NCI-H2196 treated with DMSO at 0.1 percent for 48 hours (cell line): ENCODE measurements around the gene SDR9C7.
"Not testable (repeated sequence)": the region's sequence is repeated elsewhere in the genome, so short reads cannot be mapped to it uniquely, and the experiment has no call there.

Experiments
- DNase-seq: peaks from one replicate; lab custom pipeline; 2025; ENCODE audit not compliant: unreplicated experiment; lab: John Stamatoyannopoulos, UW

Gene SDR9C7

DNA sequence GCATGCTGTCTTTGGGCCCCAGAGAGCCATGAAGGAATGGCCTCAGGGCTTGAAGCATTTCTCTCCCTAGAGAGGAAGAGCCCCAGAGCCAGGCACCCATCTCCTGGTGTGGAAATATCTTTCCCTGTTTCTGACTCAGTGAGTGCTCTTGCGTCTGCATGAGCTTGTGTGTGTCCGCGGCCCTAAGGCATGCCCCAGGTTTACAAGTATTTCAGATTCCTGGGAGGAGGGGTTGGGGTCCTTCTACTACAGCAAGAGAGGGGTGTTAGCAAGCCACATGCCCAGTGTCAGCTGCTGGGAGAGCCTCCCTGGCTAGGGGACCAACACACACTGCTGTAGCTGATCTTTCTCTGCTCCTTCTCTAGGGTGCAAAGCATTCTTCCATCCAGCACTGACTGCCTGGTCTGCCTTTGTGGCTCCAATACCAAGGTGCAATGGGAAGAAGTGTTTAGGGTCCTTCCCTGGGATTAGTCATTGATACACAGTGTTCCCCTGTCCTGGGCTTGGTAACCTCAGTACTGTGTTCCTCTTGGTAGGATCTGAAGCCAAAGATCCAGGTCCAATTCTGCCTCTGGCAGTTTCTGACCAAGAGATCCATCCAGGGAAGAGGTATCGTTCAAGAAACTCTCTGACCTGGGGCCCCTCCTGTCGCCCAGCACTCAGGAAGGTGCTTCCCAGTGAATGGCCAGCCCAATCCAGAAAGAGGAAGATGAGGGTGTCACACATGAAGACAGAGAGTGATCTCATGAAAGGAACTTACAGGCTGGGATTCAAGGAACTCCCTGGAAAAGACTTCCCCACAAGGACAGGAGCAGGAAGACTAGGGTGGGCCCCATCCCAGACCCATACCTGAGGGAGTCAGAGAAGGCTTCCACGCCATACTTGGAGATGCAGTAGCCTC, 20.1 kb upstream of the SDR9C7 start:
- DNase-seq, result no peak

DNA sequence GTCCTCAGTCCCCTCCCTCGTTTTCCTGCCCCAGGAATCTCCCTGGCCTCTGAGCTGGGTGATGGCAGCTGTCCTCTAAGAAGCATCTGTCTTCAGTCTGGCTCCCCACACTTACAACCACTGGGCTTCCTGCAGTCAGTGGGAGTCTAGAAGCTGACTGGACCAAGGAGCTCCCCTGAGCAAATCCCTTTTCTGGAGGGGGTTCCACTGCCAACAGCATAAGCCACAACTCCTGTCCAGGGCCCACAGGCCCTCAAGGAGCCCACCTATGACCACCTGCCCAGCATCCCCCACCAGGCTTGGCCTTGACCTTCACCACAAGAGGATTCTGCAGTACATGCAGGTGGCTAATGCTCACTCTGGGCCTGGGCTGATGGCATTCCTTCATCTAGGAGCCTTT, 19.1 kb upstream of the SDR9C7 start:
- no peak for DNase-seq

DNA sequence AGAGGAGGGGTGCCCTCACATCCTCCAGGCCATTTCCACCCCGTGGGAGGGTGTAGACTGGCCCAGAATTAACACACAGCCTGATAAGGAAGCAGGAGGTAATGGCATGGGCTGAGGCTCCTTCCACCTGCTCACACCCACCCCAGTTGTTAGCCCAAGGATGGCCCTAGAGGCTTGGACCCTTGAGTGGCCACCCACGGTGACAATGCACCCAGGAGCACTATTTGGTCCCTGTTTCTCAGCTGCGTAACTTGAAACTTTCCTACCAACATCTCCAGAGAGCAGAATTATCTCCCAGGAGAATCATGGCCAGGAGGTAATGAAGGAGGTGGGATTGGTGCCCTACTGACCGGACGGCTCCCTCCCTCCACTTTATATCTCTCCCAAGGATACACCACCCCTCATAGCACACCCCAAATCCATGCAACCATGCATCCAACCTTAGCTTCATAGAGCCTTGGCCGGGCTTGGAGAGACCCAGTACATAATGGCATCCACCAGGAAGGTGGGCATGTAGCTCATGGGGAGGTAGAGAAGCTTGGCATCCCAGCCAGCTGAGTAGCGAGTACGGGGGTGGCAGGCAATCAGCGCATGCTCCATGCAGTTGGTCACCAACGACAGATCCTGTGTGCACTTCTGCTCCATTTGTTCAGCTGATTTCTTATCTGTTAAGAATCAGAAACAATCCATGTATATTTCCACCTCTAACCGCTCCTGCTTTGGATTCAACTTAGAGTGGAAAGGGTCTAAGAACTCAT, 17.6 kb upstream of the SDR9C7 start:
- DNase-seq, result no peak

DNA sequence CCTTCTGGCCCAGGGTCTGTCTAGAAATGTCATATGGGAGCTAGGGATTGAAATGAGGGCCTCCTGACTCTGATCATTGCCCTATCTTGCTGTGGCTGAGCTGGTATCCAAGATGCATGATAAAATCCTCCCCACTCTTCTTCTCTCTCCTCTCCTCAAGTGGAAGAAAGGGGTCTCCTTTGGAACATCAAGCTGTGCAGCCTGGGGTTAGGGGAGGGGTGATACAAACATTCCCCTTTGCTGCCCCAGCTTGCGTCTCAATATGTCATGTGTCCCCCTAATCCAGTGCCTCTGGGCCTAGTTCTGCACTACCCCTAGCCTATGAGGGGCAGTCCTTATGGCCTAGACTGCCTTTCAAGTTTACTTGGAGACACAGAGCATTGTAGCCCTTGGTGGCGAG, 14.7 kb upstream of the SDR9C7 start:
- no peak for DNase-seq

DNA sequence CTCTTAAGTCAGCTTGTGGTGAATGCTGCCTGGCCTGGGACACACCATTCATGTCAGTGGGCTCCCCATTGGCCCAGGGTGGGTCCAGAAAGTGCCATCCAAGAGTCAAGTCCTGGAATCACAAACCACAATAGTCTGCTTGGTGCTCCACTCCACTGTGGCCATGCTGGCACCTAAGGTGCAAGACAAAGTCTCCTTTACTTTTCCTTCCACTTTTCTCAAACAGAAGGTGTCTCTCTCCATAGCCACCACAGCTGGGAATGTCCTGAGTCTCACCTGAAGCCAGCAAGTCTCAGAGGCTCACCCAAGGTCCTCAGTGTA, 14.2 kb upstream of the SDR9C7 start:
- no peak for DNase-seq

DNA sequence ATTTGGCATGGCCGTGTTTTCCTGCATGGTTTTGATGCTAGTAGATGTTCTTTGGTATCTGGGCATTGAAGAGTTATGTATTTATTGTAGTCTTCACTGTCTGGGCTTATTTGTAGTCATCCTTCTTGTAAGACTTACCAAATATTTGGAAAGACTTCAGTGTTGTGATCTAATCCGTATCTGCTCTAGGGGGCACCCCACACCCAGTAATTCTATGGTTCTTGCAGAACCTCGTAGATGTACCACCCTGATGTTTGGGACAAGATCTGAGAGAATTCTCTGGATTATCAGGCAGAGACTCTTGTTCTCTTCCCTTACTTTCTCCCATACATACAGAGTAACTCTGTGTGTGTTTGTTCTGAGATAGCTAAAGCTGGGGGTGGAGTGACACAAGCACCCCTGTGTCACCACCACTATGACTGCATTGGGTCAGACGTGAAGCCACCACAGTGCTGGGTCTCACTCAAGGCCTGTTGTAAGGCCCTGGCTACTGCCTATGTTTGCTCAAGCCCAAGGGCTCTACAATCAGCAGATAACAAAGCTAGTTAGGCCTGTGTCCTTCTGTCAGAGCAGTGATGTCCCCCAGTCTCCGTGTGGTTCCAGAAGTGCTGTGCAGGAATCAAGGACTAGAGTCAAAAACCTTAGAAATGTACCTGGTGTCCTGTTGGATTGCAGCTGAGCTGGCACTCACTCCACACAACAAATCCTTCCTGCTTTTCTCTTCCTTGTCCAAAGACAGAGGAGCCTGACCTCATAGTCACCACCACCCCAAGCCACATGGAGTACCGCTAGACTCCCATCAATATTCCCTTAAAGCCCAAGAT, 13.6 kb upstream of the SDR9C7 start:
- DNase-seq, result no peak

DNA sequence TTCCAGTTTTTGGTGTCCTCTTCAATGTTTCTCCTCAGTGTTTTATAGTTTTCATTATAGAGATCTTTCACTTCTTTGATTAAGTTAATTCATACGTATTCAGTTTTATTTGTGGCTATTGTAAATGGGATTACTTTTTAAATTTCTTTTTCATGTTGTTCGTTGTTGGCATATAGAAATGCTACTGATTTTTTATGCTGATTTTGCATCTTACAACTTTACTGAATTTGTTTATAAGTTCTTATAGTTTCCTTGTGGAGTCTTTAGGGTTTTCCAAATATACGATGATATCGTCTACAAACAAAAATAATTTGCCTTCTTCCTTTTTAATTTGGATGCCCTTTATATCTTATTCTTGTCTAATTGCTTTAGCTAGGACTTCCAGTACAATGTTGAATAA, 9.7 kb upstream of the SDR9C7 start:
- no peak for DNase-seq

DNA sequence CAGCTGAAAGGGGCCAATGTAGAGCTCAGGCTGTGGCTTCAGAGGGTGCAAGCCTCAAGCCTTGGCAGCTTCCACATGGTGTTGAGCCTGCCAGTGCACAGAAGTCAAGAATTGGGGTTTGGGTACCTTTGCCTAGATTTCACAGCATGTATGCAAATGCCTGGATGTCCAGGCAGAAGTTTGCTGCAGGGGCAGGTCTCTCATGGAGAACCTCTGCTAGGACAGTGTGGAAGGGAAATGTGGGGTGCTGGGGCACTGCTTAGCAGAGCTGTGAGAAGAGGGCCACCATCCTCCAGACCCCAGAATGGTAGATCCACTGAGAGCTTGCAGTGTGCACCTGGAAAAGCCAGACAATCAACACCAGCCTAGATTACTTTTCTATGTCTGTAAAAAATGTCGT, 9.2 kb upstream of the SDR9C7 start:
- not testable (repeated sequence) for DNase-seq

DNA sequence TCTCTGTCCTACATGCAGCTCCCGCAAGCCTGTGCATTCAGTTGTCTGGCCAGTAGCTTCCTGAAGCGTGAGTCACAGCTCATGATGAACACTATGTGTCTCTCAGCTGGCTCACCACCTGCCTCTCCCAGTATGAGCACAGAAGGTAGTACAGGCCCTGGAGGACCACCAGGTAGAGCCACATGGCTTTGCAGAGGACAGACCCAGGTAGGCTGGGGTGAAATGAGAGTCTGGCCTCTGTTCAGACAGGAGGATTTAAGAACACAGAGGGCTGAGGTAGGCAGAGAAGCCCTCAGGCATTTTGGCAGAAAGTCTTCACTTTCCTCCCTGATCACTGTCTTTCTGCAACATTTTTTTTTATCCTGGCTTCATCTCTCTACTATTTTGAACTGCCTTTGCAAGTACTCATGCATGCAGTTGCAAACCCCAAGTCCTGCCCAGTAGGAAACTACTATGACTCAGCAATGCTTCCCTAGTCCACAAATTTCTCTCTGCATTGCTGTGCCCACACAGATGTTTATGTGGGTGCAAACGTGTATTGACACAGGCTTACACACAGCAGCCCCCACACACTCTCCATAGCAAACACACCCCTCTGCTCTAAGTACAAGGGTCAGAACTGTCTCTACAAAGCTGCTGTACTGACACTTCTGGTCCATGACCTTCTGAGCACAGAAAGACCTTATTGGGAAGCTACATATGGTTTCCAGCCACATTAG, 7.2 kb upstream of the SDR9C7 start:
- DNase-seq, result no peak

DNA sequence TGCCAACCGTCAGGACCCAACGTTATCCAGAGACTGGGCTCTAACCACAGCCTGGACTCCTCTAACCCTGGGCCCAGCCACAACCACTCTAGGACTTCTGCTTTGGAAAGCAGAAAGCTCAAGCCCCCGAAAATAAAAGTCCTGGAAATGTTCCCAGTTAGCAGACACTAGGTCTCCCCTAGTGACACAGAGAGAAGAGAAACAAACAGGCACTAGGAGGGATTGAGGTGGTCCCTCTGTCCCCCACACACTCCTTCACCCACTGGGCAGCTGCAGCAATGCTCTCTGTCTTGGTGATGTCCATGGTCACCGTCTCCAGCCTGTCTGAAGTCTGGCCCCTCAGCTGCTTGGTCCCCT, 6.7 kb upstream of the SDR9C7 start:
- DNase-seq, result not testable (repeated sequence)

DNA sequence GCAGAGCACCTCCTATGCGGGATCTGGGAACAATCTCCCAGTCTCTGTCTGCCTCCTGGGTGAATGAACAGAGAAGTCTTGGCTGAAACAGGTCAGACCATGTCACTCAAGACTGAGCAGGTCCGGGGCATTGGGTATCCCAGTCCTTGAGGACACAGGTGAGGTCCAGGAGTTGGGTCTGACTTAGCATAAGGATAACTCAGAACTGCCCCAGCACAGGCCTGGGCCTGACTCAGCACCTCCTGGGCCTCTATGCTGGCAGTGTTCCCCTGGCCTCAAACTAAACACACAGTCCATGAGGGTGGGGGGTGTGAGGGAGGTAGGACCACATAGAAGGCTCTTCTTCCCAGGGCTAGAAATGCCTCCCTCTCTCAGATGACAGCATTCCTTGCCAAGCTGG, 1.5 kb upstream of the SDR9C7 start:
- no peak for DNase-seq

DNA sequence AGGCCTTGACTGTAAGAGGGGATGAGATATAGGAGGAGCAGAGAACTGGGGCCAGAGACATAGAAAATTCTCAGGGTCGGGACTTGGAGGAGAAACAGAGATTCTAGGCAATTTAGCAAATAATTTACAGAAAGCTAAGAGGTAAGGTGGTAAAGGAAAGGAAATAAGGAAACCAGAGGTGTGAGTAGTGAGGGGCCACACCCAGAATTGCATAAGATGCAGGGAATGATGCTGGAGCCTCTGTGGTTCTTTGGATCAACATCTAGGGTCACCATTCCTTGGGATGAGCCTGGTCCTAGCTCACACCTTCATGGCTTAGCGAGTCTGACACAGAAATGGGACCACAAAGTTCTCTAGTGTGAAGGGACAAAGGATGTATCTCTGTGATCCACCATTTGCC, 949 bp upstream of the SDR9C7 start:
- no peak for DNase-seq

DNA sequence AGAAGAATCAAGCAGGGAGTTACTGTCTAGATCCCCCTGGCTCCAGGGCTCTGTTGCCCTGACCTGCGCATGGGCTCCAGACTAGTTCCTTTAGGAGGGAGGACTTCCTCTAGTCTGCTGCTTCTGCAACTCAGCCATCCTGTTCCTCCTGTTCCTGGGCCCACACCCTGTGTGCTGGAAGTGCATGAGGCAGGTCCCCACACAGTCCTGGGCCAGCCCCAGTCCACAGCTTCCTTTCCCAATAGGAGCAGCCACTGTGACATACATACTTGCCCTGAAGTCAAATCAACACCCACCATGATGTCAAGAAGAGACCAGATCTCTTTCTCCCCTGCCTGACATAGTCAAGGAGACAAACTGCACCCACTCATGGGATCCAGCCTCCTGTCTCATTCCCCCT, 1.3 kb downstream of the SDR9C7 start:
- no peak for DNase-seq

DNA sequence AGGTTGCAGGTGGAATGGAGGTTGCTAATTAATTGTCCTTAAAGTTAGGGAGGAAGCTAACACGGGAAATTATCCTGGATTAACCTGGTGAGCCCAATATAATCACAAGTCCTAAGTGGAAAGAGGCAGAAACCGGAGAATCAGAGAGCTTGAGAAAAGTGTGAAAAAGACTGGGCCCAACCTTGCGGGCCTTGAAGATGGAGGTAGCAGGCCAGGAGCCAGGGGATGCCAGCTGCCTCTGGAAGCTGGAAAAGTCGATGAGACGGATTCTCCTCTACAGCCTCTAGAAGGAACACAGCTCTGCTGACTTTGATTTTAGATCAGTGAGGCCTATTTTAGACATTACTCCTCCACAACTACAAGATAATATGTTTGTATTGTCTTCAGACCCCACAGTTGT, 2.1 kb downstream of the SDR9C7 start:
- DNase-seq, result no peak

DNA sequence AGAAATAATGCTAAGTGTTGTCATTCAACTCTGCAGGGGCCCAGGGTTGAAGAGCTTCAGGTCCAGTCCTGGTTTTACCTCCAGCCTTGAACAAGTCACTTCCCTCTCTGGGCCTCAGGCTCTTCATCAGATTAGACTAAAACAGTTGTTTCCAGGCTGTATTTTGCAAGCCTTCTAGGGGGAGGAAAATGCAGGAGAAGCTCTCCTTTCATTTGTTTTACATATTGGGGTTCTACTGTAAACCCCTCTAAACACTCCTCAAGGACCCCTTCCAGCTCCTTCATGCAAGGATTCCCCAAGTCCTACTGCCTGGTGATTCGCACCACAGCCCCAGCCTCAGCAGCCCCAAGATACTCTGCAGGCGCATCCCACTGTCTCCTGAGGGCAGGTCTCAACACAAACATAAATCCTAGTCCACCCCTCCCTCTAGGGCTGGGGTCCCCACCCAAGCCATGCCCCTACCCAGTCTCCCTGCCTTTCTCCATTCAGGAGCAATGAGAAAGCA, 2.7 kb downstream of the SDR9C7 start:
- DNase-seq, result no peak

DNA sequence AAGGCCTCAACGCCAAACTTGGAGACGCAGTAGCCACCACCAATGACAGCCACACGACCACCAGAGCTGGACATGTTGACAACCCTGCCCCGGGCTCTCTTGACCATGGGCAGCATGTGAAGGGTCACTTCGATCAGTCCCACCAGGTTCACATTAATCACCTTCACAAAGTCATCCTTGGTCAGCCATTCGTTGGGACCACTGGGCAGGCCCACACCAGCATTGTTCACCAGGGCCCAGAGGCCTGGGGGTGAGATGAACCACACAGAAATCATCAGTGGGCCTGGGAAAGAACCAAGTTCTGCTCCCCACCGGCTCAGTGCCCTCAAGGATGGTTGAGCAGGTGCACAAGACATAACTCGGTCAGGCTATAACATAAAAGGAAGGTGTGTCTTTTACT, 4.0 kb downstream of the SDR9C7 start:
- DNase-seq, result no peak

DNA sequence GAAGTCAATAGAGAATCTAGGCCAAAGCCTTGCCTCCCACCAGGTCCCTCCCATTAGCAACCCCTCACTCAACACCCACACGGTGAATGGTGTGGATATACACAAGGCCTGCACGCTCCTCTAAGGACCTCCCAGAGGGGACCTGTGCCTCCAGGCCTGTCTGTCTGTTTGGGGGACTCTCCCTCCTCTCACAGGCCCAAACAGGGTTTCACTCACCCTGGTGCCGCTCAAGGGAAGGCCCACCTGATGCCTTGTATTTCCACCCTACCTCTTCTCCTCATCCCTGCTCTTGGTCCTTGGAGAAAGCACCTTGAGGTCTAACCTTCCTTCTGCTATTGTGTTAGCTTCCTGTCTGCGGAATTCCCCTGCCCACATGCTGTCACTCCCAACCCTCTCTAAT, 4.4 kb downstream of the SDR9C7 start:
- DNase-seq, result no peak

DNA sequence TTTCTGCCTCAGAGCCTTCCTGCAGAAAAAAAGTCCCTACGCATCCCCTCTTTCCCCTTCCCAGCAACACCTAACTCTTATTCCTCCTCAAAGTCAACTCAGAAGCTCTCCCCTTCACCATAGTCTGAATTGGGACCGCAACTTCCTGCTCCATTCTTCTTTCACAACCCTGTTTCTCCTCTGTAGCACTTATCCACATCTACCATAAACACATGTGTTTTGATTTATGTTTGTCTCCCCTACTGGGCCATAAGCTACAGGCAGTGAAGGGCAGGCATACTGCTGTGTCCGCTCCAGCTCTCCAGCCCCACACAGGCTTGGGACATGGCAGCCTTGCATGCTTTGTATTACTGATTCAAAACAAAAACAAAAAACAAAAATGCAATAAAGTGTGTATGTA, 5.9 kb downstream of the SDR9C7 start:
- no peak for DNase-seq

DNA sequence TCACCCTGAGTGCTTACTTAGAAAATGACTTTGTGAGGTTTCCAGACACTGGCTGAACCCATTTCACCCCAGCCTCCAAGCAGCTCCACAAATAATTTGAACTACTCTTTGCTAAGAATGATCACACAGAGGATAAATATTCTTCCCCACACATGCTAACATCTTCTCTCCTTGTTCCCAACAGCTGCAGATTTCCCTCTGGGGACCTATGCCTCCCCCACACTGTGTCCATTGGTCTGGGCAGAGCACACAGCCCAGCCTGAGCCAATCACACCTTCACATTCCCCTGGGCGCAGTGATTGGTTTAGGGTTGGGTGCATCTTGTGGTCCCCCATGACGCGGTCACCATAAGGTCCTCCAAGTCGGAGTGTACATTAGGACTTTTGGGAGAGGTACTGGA, 6.9 kb downstream of the SDR9C7 start:
- no peak for DNase-seq

DNA sequence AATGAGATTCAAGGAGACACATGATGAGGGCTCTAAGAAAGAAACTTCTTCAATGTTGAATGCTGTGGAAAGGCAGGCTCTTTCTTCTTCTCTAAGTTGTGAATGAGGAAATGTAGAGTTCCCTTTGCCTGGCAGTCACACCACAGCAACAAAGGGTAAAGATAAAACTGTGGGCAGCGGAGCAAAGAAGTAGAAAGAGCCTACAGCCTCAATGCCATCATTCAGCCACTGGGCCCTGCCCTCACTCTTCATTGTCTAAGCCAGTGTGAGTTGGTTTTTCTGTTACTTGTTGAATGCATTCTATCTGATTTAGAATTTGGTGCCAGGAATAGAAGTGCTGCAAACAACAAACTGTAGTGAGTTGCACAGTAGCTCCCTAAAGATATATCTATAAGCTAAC, 12.2 kb downstream of the SDR9C7 start:
- DNase-seq, result no peak

DNA sequence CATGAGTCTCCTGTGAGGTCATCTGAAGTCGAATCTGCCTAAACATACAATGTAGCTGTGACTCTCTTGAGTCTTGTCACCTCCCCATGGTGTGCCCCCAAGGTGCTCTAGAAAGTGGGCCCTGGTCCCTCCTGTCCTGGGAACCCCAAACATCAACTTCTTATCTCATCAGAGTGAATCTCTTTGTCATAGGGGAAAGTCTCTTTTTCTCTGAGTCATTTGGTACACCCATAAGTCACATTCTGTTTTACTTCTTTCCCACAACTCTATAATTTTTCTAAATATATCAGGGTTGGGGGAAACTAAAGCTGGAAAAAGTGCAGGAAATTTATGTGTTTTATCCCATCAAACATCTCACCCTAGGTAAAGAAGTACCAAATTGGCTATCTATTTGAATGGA, 12.9 kb downstream of the SDR9C7 start:
- no peak for DNase-seq
